ENCODE measurements around the gene CSNK2A2. TPM values are rescaled to one million over a fixed set of nuclear protein-coding genes. Genes with fewer than 3 reads are reported as not detected.

The CSNK2A2 gene
- total and polyA plus RNA-seq, 9 of the 15 experiments (the other 6 are each of a cell fraction or from before 2014, with no cell fraction given): 20.8 to 109 (median 44.7) TPM

DNA sequence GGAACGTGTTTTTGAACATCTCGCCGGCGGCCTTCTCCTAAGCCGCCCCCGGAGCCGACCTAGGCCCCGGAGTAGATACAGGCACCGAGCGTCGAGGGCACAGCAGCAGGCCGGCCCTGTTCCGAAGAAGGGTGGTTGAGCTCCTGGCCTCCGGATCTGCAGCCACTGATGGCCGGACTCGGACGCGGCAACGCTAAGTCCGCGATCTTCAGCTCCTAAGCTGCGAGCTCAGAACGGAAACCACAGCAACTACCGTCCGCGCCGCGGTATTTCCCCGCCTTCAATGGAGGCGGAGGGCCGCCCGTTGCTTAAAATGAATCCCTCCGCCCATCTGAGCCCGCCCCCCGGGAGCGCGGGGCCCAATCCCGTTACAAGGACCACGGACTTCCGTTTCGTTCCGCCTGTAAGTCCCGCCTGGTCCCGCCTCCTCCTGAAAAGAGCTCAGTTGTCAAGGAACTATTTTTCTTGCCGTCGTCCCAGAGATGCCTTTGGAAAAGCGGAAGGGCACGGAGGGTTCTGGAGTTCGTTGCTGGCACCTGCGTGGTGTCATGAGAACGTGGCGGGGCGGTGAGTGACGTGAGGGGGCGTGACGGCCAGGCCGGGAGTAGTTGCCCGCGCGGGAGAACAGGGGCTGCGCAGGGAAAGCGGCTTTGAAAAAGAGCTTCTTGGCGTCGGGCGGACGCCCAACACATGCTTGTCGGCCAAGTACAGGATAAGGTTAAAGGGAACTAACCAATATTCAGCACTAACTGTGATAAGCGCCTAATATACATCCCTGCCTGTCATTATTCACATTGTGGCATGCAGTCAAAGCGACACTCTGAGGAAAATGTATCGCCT lies 68.6 kb downstream of the CSNK2A2 start, which contains the start of gene CFAP20 (continued):
- TF ChIP-seq, protein P1, sequence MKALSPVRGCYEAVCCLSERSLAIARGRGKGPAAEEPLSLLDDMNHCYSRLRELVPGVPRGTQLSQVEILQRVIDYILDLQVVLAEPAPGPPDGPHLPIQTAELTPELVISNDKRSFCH (CRISPR knock-in tag; IDR thresholded peaks at IDR 0.05): no peak
- TF ChIP-seq, protein P1 (tag; IDR thresholded peaks at IDR 0.05): 0 out of 2 replicates have a peak, but pooled peaks have one; percentile 73
- TF ChIP-seq RCOR1 (IDR thresholded peaks at IDR 0.05; ENCODE audit: borderline replicate concordance in 1 of 2, low read depth in 2 of 2, low read length in 2 of 2) (peak in 1 of 2 experiments; percentile 66; a peak in 3 of 4 replicates), ZKSCAN1 (IDR thresholded peaks at IDR 0.05; ENCODE audit: low read depth, low read length) (no peak), MAZ (CRISPR knock-in tag; conservative IDR thresholded peaks at IDR 0.05 in 1 of 2, IDR thresholded peaks at IDR 0.05 in 1 of 2) (peak; percentile 68 to 69), BCOR (IDR thresholded peaks at IDR 0.05) (peak; percentile 75; the same call in 1 of the 2 replicates), ZFP1 (CRISPR knock-in tag; IDR thresholded peaks at IDR 0.05) (no peak), DDX20 (tag; IDR thresholded peaks at IDR 0.05; ENCODE audit: low read depth) (no peak), ETS2 (tag; IDR thresholded peaks at IDR 0.05; ENCODE audit: borderline replicate concordance, poor library complexity, severe bottlenecking) (no peak), KDM1A (IDR thresholded peaks at IDR 0.05) (peak; percentile 41 to 60; a peak in 2 of 4 replicates), RFX1 (IDR thresholded peaks at IDR 0.05) (peak; percentile 95), MTA3 (IDR thresholded peaks at IDR 0.05; ENCODE audit: borderline replicate concordance) (peak; percentile 92; the same call in 1 of the 2 replicates), ARID2 (IDR thresholded peaks at IDR 0.05) (no peak), TBL1XR1 (IDR thresholded peaks at IDR 0.05; ENCODE audit: low read length in 2 of 2) (peak; percentile 42 to 77; a peak in 1 of 4 replicates), SLC30A9 (CRISPR knock-in tag; IDR thresholded peaks at IDR 0.05) (no peak), L3MBTL2 (IDR thresholded peaks at IDR 0.05) (peak; percentile 99), ZC3H11A (IDR thresholded peaks at IDR 0.05; ENCODE audit: low read depth, low read length) (0 out of 2 replicates have a peak, but pooled peaks have one; percentile 31)
- TF ChIP-seq, protein P2, sequence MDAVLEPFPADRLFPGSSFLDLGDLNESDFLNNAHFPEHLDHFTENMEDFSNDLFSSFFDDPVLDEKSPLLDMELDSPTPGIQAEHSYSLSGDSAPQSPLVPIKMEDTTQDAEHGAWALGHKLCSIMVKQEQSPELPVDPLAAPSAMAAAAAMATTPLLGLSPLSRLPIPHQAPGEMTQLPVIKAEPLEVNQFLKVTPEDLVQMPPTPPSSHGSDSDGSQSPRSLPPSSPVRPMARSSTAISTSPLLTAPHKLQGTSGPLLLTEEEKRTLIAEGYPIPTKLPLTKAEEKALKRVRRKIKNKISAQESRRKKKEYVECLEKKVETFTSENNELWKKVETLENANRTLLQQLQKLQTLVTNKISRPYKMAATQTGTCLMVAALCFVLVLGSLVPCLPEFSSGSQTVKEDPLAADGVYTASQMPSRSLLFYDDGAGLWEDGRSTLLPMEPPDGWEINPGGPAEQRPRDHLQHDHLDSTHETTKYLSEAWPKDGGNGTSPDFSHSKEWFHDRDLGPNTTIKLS (IDR thresholded peaks at IDR 0.05; ENCODE audit: borderline replicate concordance, low read depth): peak; percentile 98
- TF ChIP-seq, protein P3, sequence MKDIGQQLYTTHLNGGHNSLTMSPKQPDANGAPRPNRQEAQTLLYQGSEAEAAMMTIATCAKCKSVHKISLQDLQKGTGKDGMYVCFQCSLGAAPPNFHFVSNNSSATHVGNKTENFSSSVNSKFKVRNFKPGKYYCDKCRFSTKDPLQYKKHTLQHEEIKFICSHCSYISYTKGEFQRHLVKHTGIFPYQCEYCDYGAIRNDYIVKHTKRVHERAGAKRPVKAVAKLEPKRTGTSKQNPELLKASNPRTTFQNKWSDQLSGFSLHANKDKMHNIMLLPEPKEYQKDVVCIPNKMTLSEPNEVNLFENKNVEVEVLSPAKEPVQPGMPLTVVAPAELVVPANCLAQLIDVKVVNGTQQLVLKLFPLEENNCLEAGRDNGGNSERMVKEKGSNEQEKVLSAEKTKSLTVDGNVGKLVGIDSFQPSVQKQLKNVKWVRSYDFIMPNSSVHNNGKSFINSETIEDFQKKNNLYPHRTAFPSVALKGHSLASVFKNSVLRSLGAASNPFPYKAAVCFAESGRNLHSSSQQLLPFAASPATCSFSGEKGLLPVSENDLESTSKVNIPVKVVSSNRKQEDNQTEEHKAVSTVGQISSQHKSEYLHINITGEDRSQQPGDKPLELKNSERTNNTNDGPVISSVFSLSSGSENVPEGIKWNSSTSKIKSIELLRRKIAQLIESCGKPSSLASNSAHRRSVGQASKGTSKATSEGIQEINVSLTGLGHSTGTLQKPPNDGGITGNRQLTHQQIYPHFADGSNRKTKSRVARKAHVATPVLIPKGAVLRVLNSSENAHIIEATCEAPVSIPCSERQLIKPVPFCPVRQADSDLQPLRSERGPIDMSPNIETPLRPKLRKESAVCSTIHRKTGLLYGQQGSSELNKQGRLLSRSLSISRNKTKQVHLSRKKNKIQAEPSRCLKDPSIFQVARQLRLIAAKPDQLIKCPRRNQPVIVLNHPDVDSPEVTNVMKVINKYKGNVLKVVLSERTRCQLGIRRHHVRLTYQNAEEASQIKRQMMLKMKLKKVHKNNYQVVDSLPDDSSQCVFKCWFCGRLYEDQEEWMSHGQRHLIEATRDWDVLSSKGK (CRISPR knock-in tag; IDR thresholded peaks at IDR 0.05): no peak
- TF ChIP-seq, protein P4, sequence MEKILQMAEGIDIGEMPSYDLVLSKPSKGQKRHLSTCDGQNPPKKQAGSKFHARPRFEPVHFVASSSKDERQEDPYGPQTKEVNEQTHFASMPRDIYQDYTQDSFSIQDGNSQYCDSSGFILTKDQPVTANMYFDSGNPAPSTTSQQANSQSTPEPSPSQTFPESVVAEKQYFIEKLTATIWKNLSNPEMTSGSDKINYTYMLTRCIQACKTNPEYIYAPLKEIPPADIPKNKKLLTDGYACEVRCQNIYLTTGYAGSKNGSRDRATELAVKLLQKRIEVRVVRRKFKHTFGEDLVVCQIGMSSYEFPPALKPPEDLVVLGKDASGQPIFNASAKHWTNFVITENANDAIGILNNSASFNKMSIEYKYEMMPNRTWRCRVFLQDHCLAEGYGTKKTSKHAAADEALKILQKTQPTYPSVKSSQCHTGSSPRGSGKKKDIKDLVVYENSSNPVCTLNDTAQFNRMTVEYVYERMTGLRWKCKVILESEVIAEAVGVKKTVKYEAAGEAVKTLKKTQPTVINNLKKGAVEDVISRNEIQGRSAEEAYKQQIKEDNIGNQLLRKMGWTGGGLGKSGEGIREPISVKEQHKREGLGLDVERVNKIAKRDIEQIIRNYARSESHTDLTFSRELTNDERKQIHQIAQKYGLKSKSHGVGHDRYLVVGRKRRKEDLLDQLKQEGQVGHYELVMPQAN (IDR thresholded peaks at IDR 0.05; ENCODE audit: borderline replicate concordance): peak; percentile 88

All from K562 (cell line).